Gastrocnemius medialis (tissue), 4 donors: ENCODE results near the gene SORCS1. TPM values are rescaled to one million over a fixed set of nuclear protein-coding genes. Genes with fewer than 3 reads are reported as not detected.
A peak's percentile ranks its signal among the peaks of the same experiment; 100 is the strongest.

Source experiments
- ATAC-seq, 2 donors: fragments of 150-250 bp; one replicate each; pipeline ENCODE4 v1.9.1; 2016
- DNase-seq, 2 donors: peaks; one replicate each; pipeline ENCODE4 v3.0.0-alpha.2; 2019
- H3K27ac ChIP-seq, 4 donors: fragments of 200-600 bp; sonication (generic); 1 replicate in 1 of 4; 2 replicates in 3 of 4; pipeline ENCODE4 v1.5.1; 2016 to 2018; ENCODE audit warnings: mild to moderate bottlenecking in 2 of 4, moderate library complexity in 1 of 4
- H3K27me3 ChIP-seq, 3 donors: fragments of 200-600 bp; sonication (generic) in 2 of 3; 1 replicate in 1 of 3; 2 replicates in 2 of 3; pipeline versions ENCODE4 v1.5.1 to v1.6.0; 2016 to 2019; ENCODE audit warnings: mild to moderate bottlenecking in 1 of 3, moderate library complexity in 1 of 3
- H3K36me3 ChIP-seq, 2 donors: fragments of 200-600 bp; sonication (generic) in 1 of 2; one replicate each; pipeline ENCODE4 v1.5.1; 2017 to 2018
- H3K4me1 ChIP-seq, 2 donors: fragments of 200-600 bp; sonication (generic) in 1 of 2; one replicate each; pipeline ENCODE4 v1.5.1; 2016 to 2017; ENCODE audit warnings: mild to moderate bottlenecking in 2 of 2
- H3K4me3 ChIP-seq, 4 donors: fragments of 200-600 bp; sonication (generic) in 3 of 4; 1 replicate in 1 of 4; 2 replicates in 3 of 4; pipeline ENCODE4 v1.5.1; 2016 to 2019; ENCODE audit warnings: mild to moderate bottlenecking in 2 of 4
- H3K9me3 ChIP-seq, 3 donors: fragments of 200-600 bp; sonication (generic) in 2 of 3; 1 replicate in 1 of 3; 2 replicates in 2 of 3; pipeline ENCODE4 v1.5.1; 2016 to 2019
- CTCF ChIP-seq, 5 experiments: fragments of 450-650 bp in 3 of 5; fragments of 200-600 bp in 2 of 5; sonication (generic) in 2 of 5; IDR thresholded peaks in 4 of 5; conservative IDR thresholded peaks in 1 of 5; 1 replicate in 4 of 5; 2 replicates in 1 of 5; pipeline ENCODE4 v1.5.1; 2016 to 2019; ENCODE audit warnings: antibody characterized with exemption in 5 of 5, mild to moderate bottlenecking in 3 of 5, moderate library complexity in 3 of 5
- POLR2A ChIP-seq, 2 donors: fragments of 450-650 bp; IDR thresholded peaks; one replicate each; pipeline ENCODE4 v1.6.1; 2017; ENCODE audit warnings: antibody characterized with exemption in 2 of 2, mild to moderate bottlenecking in 2 of 2, moderate library complexity in 2 of 2
- in situ Hi-C, 4 donors: fragments of 200-750 bp; cut with MboI; loops; one replicate each; pipeline versions ENCODE4 v1.15.0 to v1.8.0; 2017; ENCODE audit warnings: low sequenced_read_pairs in 4 of 4
- intact Hi-C: fragments of 100-400 bp; cut with DNase I; formaldehyde crosslinking; loops from one replicate; pipeline ENCODE4 v1.15.1; 2023; ENCODE audit warnings: low total_unique reads
- total RNA-seq, 4 donors: library from RNA; depleted of rRNA; stranded (reverse); fragments of >200 nt; gene quantifications; one replicate each; pipeline versions ENCODE4 v1.1.0 to v1.2.3, GENCODE V29; 2016

SORCS1 gene
- total RNA-seq, 4 donors from 2014 or later, result 0.02 to 0.36 (median 0.24) TPM; not detected in 1

DNA sequence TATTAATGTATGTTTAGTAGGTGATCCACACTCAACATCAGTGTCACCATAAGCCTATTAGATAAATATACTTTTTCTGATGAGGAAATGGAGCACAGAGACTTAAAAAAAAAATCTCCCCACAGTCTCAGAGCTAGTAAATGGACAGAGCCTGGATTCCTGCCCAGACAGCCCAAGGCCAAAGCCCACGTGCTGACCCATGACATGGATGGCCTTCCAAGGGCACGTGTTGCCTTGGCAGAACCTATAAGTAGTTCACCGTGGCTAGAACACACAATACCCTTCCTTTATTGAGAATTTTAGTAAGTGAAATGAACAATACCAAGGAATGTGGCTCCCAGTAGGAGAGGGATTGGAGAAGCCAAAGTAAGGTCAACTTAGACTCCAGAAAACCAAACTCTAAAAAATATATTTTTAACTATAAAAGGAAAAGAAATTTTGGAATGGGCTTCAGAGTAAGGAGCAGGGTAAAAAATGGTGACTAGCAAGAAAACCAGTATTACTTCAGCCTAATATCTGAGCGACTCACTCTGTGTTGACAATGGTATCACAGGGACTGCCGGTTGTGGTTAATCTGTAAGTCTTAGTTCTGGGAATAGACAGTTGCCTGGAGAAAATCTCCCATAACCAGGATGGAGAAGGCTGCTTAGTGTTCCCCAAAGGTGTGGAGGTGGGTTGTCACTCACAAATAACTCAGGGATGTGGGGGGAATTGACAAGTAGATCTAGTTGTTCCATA is 223.0 kb downstream of the SORCS1 start:
- H3K27ac ChIP-seq, result no peak overlapping the region
- intact Hi-C loops, result no loop called here
- H3K4me1 ChIP-seq, result no peaks in the 10 kb centered on the region
- H3K36me3 ChIP-seq, result no peaks in the 10 kb centered on the region
- no peak for ATAC-seq
- DNase-seq, result no peak
- no peaks in the 10 kb centered on the region for H3K9me3 ChIP-seq
- no peaks in the 10 kb centered on the region for H3K27me3 ChIP-seq
- in situ Hi-C loops, result no loop called here
- no peak for TF ChIP-seq CTCF (IDR thresholded peaks at IDR 0.05 in 4 of 5, conservative IDR thresholded peaks at IDR 0.05 in 1 of 5)
- TF ChIP-seq POLR2A (IDR thresholded peaks at IDR 0.05), result no peak
- no peak overlapping the region for H3K4me3 ChIP-seq

GRCh38 chr10:106938513-106938912 is 226.0 kb downstream of the SORCS1 start:
- H3K36me3 ChIP-seq, result no peaks in the 10 kb centered on the region
- DNase-seq (no peak), ATAC-seq (no peak)
- H3K27me3 ChIP-seq, result no peaks in the 10 kb centered on the region
- in situ Hi-C loops, result no loop called here
- intact Hi-C loops, result no loop called here
- TF ChIP-seq POLR2A (IDR thresholded peaks at IDR 0.05) (no peak), CTCF (IDR thresholded peaks at IDR 0.05 in 4 of 5, conservative IDR thresholded peaks at IDR 0.05 in 1 of 5) (no peak)
- no peaks in the 10 kb centered on the region for H3K9me3 ChIP-seq
- no peaks in the 10 kb centered on the region for H3K4me1 ChIP-seq
- H3K4me3 ChIP-seq, result no peak overlapping the region
- H3K27ac ChIP-seq, result no peak overlapping the region

GRCh38 chr10:106935978-106936451 is 228.5 kb downstream of the SORCS1 start:
- no peak for ATAC-seq
- no peaks in the 10 kb centered on the region for H3K27me3 ChIP-seq
- no peak for DNase-seq
- H3K27ac ChIP-seq, result no peak overlapping the region
- intact Hi-C loops (no loop called here), in situ Hi-C loops (no loop called here)
- no peaks in the 10 kb centered on the region for H3K36me3 ChIP-seq
- H3K4me3 ChIP-seq, result no peak overlapping the region
- no peaks in the 10 kb centered on the region for H3K9me3 ChIP-seq
- no peaks in the 10 kb centered on the region for H3K4me1 ChIP-seq
- TF ChIP-seq POLR2A (IDR thresholded peaks at IDR 0.05), result no peak

GRCh38 chr10:106931853-106932249 is 232.7 kb downstream of the SORCS1 start:
- Histone ChIP-seq H3K9me3 (no peaks in the 10 kb centered on the region), H3K27ac (no peak overlapping the region), H3K4me3 (no peak overlapping the region), H3K4me1 (no peaks in the 10 kb centered on the region), H3K27me3 (no peaks in the 10 kb centered on the region), H3K36me3 (no peaks in the 10 kb centered on the region)
- in situ Hi-C loops, result no loop called here
- intact Hi-C loops, result no loop called here
- ATAC-seq (no peak), DNase-seq (no peak)
- no peak for TF ChIP-seq CTCF (IDR thresholded peaks at IDR 0.05 in 4 of 5, conservative IDR thresholded peaks at IDR 0.05 in 1 of 5)
- no peak for TF ChIP-seq POLR2A (IDR thresholded peaks at IDR 0.05)

DNA sequence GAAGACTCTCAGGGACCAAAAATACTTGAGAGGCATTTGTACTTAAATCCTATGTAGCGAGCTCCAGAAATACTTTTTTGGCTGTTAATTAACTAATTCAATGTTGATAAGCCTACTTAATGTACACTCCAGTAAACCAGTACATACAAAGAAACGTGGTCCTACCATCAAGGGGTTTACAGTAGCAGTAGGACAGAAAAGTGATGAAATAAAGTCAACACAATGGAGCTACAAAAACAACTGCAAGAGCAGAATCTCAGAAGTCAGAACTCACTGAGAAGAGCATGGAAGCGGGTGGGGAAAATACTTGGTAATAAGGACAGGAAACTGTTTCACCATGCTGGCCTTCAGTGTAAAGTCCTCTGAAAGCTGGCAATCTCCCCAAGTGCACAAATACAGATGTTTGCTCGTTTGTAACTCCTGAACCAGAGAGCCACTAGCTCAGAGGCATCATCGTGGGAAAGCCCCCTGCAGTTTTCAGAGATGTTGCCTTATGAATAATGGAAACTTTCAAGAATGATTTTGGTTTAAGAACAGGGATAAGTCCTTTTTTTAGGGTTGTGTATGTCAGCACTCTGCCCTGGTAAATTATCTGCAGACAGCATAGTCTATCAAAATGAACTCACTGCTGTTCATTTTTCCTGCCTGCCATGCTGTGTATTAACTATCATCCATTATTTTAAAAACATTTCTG is 233.2 kb downstream of the SORCS1 start:
- in situ Hi-C loops (no loop called here), intact Hi-C loops (no loop called here)
- ATAC-seq, result no peak
- peak in 1 of 2 donors; percentile 6 for DNase-seq
- H3K9me3 ChIP-seq, result no peaks in the 10 kb centered on the region
- no peaks in the 10 kb centered on the region for H3K4me1 ChIP-seq
- no peak overlapping the region for H3K4me3 ChIP-seq
- no peak for TF ChIP-seq CTCF (IDR thresholded peaks at IDR 0.05 in 4 of 5, conservative IDR thresholded peaks at IDR 0.05 in 1 of 5)
- TF ChIP-seq POLR2A (IDR thresholded peaks at IDR 0.05), result no peak
- no peak overlapping the region for H3K27ac ChIP-seq
- no peaks in the 10 kb centered on the region for H3K27me3 ChIP-seq
- no peaks in the 10 kb centered on the region for H3K36me3 ChIP-seq
